EL (cell line): ENCODE measurements around the gene TICAM1.
"Not testable (repeated sequence)": the region's sequence is repeated elsewhere in the genome, so short reads cannot be mapped to it uniquely, and the experiment has no call there.

Source experiments
- DNase-seq: peaks from one replicate; pipeline ENCODE4 v3.0.0-alpha.2; 2016

The TICAM1 gene

GRCh38 chr19:4831304-4831978 is at the start of gene TICAM1:
TICAM1 (minus strand) TSS chr19:4831712; CDS start chr19:4818377, 13,335 bp downstream.
- peak; percentile 69 for DNase-seq

DNA sequence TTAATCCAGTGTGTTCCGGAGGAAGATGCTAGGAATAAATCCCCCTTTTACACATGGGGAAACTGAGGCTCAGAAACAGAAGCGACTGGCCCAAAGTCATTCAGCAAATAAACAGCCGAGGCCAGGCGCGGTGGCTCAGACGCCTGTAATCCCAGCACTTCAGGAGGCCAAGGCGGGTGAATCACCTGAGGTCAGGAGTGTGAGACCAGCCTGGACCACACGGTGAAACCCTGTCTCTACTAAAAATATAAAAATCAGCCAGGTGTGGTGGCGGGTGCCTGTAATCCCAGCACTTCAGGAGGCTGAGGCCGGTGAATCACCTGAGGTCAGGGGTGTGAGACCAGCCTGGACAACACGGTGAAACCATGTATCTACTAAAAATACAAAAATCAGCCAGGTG is 47.5 kb upstream of the TICAM1 start:
- DNase-seq = no peak

GRCh38 chr19:4878491-4878968 is 47.0 kb upstream of the TICAM1 start:
- no peak for DNase-seq

DNA sequence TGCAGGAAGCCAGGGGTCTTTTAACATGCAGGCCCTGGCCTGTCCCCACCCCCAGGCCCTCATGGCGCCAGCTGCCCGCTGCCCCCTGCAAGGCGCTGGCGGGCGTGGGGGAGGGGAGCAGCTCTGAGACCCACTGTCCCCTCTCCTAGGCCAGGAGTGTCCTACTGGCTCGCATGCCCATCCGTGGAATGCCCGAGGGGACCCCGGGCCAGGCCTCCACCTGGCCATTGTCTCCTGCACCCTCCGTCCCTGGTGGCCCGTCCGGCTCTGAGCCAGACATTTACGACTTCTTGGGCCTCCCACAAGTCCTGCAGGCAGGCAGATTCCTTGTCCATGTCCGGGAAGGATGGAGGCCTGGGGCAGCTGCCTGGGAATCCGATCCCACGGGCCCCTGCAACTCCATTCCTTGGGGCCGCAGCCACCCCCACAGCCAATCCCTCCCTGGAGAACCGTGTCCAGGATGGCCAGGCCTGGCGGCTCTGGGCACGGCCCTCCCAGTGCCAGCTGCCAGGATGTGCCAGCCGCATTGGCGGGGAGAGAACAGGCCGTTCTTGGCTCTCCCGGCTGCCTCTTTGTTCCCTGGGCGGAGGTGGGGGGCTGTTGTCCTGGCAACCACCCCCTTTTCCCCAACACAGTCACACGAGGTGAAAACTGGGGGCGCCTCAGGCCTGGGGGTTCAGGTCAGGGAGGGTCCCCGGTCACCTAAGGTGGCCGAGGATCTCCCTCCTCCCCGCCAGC is 46.4 kb upstream of the TICAM1 start:
- DNase-seq = no peak

DNA sequence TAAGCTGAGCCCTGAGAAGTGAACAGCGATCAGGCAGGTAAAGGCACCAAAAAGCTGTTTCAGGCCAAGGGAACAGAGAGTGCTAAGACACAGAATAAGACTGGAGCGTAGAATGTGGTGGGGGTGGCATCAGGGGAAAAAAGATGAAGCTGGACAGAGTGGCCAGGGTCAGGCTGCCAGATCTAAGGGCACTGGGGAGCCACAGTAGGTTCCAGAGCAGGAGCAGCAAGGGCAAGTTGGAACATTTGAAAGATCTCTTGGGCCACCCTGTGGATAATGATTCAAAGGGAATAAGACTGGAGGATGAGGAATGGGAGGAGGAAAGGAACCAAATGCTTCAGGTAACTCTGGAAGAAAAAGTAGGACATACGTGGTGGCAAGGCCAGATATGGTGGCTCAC is 42.4 kb upstream of the TICAM1 start:
- no peak for DNase-seq

DNA sequence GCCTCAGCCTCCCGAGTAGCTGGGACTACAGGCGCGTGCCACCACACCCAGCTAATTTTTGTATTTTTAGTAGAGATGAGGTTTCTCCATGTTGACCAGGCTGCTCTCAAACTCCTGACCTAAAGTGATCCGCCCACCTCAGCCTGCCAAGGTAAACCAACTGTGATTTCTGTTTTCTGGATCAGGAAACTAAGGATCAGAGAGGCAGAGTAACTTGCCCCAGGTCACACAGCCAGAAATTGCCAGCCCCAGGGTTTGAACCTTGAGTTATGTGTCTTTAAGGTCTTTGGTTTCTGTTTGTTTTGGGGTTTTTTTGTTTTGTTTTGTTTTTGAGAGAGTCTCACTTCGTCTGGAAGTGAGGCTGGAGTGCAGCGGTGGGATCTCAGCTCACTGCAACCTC is 40.2 kb upstream of the TICAM1 start:
- DNase-seq = no peak

GRCh38 chr19:4870025-4870700 is 38.7 kb upstream of the TICAM1 start:
- DNase-seq = peak; percentile 98

- no peak for DNase-seq
Observed at GRCh38 chr19:4868286-4868834, 36.8 kb upstream of the TICAM1 start.

DNA sequence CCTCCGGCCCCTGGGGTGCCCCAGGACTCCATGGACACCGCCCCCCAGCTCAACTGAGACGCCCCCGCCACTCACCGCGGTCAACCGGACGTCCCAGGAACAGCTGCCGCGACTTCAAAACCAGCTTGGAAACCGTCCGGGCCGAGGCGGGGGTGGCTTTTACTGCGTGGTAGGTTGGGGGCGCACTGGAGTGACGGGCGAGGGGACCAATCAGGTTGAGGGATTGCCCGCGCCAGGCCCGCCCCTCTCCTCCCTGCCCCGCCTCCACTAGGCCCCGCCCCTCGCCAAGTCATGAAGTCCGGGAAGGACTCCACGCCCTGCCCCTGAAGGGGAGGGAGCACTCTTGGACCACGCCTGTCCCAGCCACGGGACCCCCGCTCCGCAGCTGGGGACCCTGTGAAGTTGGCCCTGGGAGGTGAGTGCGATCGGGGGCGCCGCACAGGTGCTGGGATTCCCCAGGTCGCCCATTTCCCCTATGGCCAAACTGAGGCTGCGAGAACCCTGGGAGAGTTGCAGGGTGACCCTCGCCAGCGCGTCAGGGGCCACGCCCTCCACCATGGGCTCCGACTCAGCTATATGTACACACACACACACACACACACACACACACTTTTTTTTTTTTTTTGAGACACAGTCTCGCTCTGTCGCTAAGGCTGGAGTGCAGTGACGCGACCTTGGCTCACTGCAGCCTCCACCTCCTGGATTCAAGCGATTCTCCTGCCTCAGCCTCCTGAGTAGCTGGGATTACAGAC is 36.2 kb upstream of the TICAM1 start, which contains the start of gene PLIN3:
TSS of gene PLIN3 (minus strand) at position 134 of the 752 bp plus-strand sequence. CDS start 6,273 bp downstream, outside the sequence.
- peak; percentile 95 for DNase-seq

- peak; percentile 64 for DNase-seq
Observed at GRCh38 chr19:4866595-4867424, 35.3 kb upstream of the TICAM1 start.

GRCh38 chr19:4861147-4861546 is 29.6 kb upstream of the TICAM1 start:
- no peak for DNase-seq

DNA sequence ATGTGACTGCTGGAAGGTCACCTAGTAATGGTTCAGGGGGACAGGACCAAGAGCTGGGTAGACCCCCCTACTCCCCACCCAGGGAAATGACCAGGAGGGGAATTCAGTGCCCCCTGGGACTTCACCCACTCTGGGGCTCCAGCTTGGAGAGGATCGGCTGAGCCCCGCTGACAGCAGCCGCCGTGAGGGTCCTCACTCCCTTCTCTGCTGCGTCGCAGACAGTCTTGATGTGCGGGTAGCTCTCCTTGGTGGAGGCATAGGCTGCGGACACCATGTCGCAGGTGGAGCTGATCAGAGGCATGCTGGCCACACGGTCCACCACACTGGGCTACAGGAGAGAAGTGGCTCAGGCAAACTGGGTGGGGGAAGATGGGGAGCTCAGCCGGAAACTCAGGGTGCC is 28.2 kb upstream of the TICAM1 start:
- no peak for DNase-seq

DNA sequence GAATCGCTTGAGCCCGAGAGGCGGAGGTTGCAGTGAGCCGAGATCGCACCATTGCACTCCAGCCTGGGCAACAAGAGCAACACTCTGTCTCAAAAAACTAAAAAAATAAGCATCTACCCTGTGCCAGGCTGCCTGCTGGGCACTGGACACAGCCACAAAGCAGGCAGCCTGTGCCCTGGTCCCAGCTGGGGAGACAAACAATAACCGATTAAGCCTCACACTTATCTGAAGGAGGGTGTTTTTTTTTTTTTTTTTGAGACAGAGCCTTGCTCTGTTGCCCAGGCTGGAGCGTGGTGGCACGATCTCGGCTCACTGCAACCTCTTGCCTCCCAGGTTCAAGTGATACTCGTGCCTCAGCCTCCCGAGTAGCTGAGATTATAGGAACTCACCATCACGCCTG is 25.0 kb upstream of the TICAM1 start:
- DNase-seq = not testable (repeated sequence)

GRCh38 chr19:4853506-4853905 is 22.0 kb upstream of the TICAM1 start:
- DNase-seq = not testable (repeated sequence)

DNA sequence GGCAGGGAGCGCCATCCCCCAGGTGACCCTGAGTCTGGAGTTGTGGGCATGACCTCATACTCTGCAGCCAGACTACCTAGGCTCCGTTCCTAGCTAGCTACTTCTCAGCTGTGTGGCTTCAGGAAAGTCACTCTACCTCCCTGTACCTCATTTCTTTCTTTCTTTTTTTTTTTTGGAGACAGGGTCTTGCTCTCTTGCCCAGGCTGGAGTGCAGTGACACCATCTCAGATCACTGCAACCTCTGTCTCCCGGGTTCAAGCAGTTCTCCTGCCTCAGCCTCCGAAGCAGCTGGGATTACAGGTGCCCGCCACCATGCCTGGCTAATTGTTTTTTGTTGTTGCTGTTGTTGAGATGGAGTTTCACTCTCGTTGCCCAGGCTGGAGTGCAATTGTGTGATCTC is 21.0 kb upstream of the TICAM1 start:
- DNase-seq = no peak

DNA sequence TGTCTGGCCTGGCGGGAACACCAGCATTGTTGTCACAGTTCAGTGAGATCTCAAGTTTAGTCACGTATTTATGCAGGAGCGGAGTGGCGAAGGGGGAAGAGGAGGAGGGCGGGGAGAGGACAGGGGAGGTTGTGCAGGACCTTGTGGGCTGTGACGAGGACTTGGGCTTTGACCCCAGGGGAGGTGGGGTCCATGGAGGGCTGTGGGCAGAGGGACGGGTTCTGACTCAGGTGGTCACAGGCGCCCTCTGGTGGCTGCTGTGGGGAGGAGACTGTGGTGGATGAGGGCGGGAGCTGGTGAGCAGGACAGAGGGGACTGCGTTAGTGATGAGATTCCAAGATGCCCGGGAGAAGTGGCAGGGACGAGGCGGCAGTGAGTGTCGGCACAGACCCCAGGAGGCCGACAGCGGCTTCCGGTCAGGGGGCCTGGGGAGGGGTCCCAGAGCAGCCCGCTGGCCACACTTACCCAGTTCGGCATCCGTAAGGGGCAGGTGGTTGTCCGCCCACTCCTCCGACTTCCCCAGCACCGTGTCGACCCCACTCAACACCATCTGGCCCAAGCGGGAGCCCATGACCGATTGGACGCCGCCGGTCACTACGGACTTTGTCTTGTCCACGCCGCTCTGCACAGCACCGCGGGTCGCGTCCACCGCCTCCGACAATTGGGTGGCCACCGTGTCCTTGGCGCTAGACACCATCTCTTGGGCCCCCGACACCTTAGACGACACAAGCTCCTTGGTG is 20.2 kb upstream of the TICAM1 start:
- DNase-seq = peak; percentile 53

- DNase-seq = no peak
Observed at GRCh38 chr19:4849019-4849418, 17.5 kb upstream of the TICAM1 start.

- DNase-seq = no peak
Observed at GRCh38 chr19:4847190-4847973, 15.9 kb upstream of the TICAM1 start.

DNA sequence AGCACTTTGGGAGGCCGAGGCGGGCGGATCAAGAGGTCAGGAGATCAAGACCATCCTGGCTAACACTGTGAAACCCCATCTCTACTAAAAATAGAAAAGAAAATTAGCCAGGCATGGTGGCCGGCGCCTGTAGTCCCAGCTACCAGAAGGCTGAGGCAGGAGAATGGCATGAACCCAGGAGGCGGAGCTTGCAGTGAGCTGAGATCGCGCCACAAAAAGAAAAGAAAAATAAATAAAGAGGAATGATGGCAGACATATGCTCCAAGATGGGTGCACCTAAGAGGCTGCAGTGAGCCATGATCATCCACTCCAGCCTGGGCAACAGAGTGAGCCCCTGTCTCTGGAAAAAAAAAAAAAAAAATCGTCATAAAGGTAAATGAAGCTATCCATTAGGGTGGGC is 14.5 kb upstream of the TICAM1 start:
- DNase-seq = peak; percentile 73
